ENCODE measurements around the gene CPT2. TPM values are rescaled to one million over a fixed set of nuclear protein-coding genes. Genes with fewer than 3 reads are reported as not detected.
A peak's percentile ranks its signal among the peaks of the same experiment; 100 is the strongest.

CPT2 gene
- total and polyA plus RNA-seq, 9 of the 15 experiments (the other 6 are each of a cell fraction or from before 2014, with no cell fraction given) = 7.6 to 25.1 (median 16.8) TPM

DNA sequence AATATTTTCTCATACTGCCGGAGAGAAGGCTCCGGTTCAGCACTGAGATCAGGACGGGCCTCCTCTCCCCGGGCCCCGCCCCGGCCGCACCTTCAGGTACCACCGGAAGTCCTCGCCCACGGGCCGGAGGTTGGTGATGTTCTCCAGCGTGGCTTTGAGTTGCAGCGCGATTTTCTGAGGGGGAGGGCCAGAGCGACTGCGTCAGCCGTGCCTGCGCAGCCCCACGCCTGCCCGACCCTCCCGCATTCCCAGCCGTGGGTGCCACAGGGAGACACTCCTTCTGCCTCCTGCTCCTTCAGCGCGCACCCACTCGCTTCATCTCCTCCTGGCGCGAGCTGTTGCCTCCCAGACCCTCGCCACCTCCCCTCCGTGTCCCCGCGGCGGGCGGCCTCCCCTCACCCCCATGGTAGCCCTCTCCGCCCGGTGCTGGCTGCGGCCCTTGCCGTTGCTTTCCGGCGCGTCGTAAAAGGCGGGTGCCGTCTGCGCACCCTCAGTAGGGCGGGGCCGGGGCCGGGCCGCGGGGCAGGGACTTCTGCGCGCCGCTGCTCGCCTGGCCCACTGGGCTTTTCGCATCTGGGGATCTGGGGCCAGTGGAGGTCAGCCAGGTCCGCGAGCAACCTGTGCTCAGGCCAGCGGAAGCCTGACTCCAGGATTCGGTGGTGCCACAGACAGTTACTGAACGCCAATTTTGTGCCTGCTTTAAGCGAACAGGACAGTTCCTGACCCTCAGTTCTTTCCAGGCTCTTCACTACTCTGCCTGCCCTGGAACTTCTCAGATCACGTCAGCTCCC, 23.7 kb downstream of the CPT2 start, which contains the start of gene CZIB (continued):
- TF ChIP-seq ZBTB11 (CRISPR knock-in tag; IDR thresholded peaks at IDR 0.05) (peak in 1 of 3 experiments; percentile 77; a peak in 2 of 6 replicates), MTA1 (IDR thresholded peaks at IDR 0.05; ENCODE audit: borderline replicate concordance) (0 out of 2 replicates have a peak, but pooled peaks have one; percentile 52), MLLT1 (IDR thresholded peaks at IDR 0.05) (no peak), CEBPG (CRISPR knock-in tag; IDR thresholded peaks at IDR 0.05) (peak; percentile 61; the same call in 1 of the 2 replicates), CEBPG (tag; conservative IDR thresholded peaks at IDR 0.05 in 1 of 2, IDR thresholded peaks at IDR 0.05 in 1 of 2) (peak in 1 of 2 experiments; percentile 13; a peak in 1 of 4 replicates), THRA (IDR thresholded peaks at IDR 0.05) (no peak), GTF2F1 (IDR thresholded peaks at IDR 0.05; ENCODE audit: low read depth, low read length) (peak; percentile 6; the same call in 1 of the 2 replicates), GATA2 (CRISPR knock-in tag; IDR thresholded peaks at IDR 0.05) (no peak), ZNF408 (CRISPR knock-in tag; IDR thresholded peaks at IDR 0.05; ENCODE audit: low read depth) (no peak), HOXB6 (CRISPR knock-in tag; IDR thresholded peaks at IDR 0.05; ENCODE audit: borderline replicate concordance) (no peak), RUNX1 (IDR thresholded peaks at IDR 0.05; ENCODE audit: low read depth) (no peak), CBFB (CRISPR knock-in tag; IDR thresholded peaks at IDR 0.05) (no peak; the same call in 1 of the 2 replicates), SRSF7 (optimal IDR thresholded peaks at IDR 0.05; ENCODE audit: low read depth, low read length) (no peak), IRF1 (CRISPR knock-in tag; IDR thresholded peaks at IDR 0.05; ENCODE audit: borderline replicate concordance) (no peak), NKRF (IDR thresholded peaks at IDR 0.05; ENCODE audit: borderline replicate concordance) (peak; percentile 95)
